SKM-1 treated with dmso at 0.1 percent for 144 hours (cell line): ENCODE measurements around the gene C2orf69.

Experiments used
- DNase-seq: peaks from one replicate; lab custom pipeline; 2025; ENCODE audit not compliant: unreplicated experiment; lab: John Stamatoyannopoulos, UW

Gene C2orf69

GRCh38 chr2:199966405-199966804, 55.3 kb downstream of the C2orf69 start:
- no peak for DNase-seq

DNA sequence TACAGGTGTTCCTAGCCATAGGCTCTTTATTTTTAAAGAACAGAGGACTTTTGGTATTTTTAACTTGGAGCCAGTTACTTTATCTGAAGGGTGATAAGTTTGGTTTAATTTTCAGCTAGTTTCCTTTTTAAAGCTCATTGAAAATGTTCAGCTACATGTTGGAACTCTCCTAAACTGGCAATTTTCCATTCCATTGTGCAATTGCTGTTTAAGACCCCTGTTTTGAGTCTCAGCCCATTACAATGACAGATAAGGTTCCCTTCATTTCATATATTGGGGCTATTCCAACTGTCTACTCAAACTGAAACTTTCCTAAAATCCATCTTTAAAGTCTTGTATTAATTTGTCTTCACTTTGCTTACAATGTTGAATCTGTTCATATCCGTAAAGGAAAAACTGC, 55.9 kb downstream of the C2orf69 start:
- no peak for DNase-seq

- no peak for DNase-seq
Observed at GRCh38 chr2:199968126-199968525, 57.0 kb downstream of the C2orf69 start.

- DNase-seq = no peak
Observed at GRCh38 chr2:199972088-199972626, 61.1 kb downstream of the C2orf69 start.

- DNase-seq = peak; percentile 13
Observed at GRCh38 chr2:199973703-199974102, 62.6 kb downstream of the C2orf69 start.

DNA sequence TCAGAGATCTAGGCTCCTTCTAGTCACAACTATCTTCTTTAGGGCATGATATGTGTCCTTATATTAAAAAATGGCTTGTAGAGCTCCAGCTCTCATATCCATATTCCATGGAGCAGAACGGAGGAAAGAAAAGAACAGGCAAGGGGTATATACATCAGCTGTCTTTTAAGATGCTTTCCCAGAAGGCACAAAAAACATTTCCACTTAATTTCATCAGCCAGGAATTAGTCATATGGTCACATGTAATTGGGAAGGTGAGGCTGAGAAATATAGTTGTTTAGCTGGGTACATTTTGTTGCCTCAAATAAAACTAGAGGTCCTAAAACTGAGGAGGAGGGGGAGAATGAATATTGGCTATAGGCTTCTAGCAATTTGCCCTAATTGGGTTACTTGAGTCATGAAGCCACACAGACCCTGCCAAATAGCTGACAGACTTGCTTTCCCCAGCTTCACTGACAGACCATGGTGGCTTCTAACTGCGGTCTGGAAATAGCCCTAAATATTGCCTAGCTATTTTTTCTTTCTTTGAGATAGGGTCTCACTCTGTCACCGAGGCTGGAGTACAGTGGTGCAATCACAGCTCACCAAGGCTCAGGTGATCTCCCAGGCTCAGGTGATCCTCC, 64.3 kb downstream of the C2orf69 start:
- DNase-seq = no peak
